A375 (cell line): ENCODE results near the gene CD302. TPM values are rescaled to one million over a fixed set of nuclear protein-coding genes. Genes with fewer than 3 reads are reported as not detected.

Experiments
- total RNA-seq: library from RNA; depleted of rRNA; stranded (reverse); fragments of >200 nt; shearing (Covaris generic); gene quantifications from 2 replicates; pipeline ENCODE4 v1.2.3, GENCODE V29; 2014; rRNA removed

The CD302 gene
- total RNA-seq: 3.8 and 3.9 TPM in 2 replicates

GRCh38 chr2:159797543-159798375 is at the start of gene CD302:
CD302 (minus strand) TSS chr2:159798208; CDS start chr2:159798198, 10 bp downstream.

Other genes with a start within 250 kb of the CD302 start
- gene BAZ2B, start 181.7 kb downstream of the CD302 start, total RNA-seq: 23.8 and 26.3 TPM in 2 replicates
- gene MARCHF7, start 85.7 kb downstream of the CD302 start, total RNA-seq: 35.3 and 44.3 TPM in 2 replicates
- gene LY75, start 106.5 kb upstream of the CD302 start, total RNA-seq: 0.08 TPM in 1 of 2 replicates, not detected in the other